Activated naive CD8-positive, alpha-beta T cell treated with anti-CD3 and anti-CD28 coated beads, Interleukin-2, amount 50 U/mL, for 24 hours (primary cell): ENCODE data around the gene SLC12A7.
A peak's percentile ranks its signal among the peaks of the same experiment; 100 is the strongest.

ENCODE experiments used
- ATAC-seq: fragments of 150-1000 bp; cut with Tn5 transposase; one replicate; pipeline ENCODE4 v1.10.0; 2021
- DNase-seq: peaks from one replicate; pipeline ENCODE4 v3.0.0; 2021
- H3K27ac Mint-ChIP-seq: one replicate; pipeline ENCODE4 v1.8.0; 2021; ENCODE audit warnings: mild to moderate bottlenecking, mixed read lengths
- H3K27me3 Mint-ChIP-seq: one replicate; pipeline ENCODE4 v1.8.0; 2021; ENCODE audit warnings: mixed read lengths
- H3K36me3 Mint-ChIP-seq: one replicate; pipeline ENCODE4 v1.8.0; 2021; ENCODE audit warnings: low read depth, mixed read lengths
- H3K4me1 Mint-ChIP-seq: one replicate; pipeline ENCODE4 v1.8.0; 2021; ENCODE audit warnings: mixed read lengths
- H3K4me3 Mint-ChIP-seq: one replicate; pipeline ENCODE4 v1.8.0; 2021; ENCODE audit warnings: mild to moderate bottlenecking, moderate library complexity, mixed read lengths
- H3K9me3 Mint-ChIP-seq: one replicate; pipeline ENCODE4 v1.8.0; 2021; ENCODE audit warnings: mixed read lengths

Gene SLC12A7

GRCh38 chr5:1113332-1113690 is 1.4 kb upstream of the SLC12A7 start:
- Mint-ChIP-seq H3K4me1 (peaks cover 25% of the 10 kb centered on the region), H3K9me3 (no peaks in the 10 kb centered on the region), H3K27ac (no peak overlapping the region), H3K36me3 (no peaks in the 10 kb centered on the region), H3K4me3 (no peak overlapping the region), H3K27me3 (no peaks in the 10 kb centered on the region)
- DNase-seq (no peak), ATAC-seq (no peak)

GRCh38 chr5:1112596-1113331 is 901 bp upstream of the SLC12A7 start:
- Mint-ChIP-seq H3K36me3 (no peaks in the 10 kb centered on the region), H3K4me1 (peaks cover 26% of the 10 kb centered on the region), H3K9me3 (no peaks in the 10 kb centered on the region), H3K27me3 (no peaks in the 10 kb centered on the region), H3K4me3 (no peak overlapping the region), H3K27ac (no peak overlapping the region)
- DNase-seq = no peak
- ATAC-seq = no peak

GRCh38 chr5:1111241-1111726 is 579 bp downstream of the SLC12A7 start:
- H3K27ac Mint-ChIP-seq = peak overlapping the region; percentile 71
- DNase-seq = peak; percentile 17
- no peaks in the 10 kb centered on the region for H3K9me3 Mint-ChIP-seq
- H3K27me3 Mint-ChIP-seq = no peaks in the 10 kb centered on the region
- peaks cover 39% of the 10 kb centered on the region for H3K4me1 Mint-ChIP-seq
- H3K36me3 Mint-ChIP-seq = no peaks in the 10 kb centered on the region
- ATAC-seq = peak; percentile 2
- peak overlapping the region; percentile 80 for H3K4me3 Mint-ChIP-seq

GRCh38 chr5:1110307-1111240 is 1.3 kb downstream of the SLC12A7 start:
- H3K36me3 Mint-ChIP-seq = no peaks in the 10 kb centered on the region
- H3K9me3 Mint-ChIP-seq = no peaks in the 10 kb centered on the region
- H3K4me3 Mint-ChIP-seq = peak overlapping the region; percentile 80
- peak overlapping the region; percentile 71 for H3K27ac Mint-ChIP-seq
- DNase-seq (peak; percentile 18), ATAC-seq (no peak)
- H3K27me3 Mint-ChIP-seq = no peaks in the 10 kb centered on the region
- peaks cover 46% of the 10 kb centered on the region for H3K4me1 Mint-ChIP-seq

GRCh38 chr5:1109542-1110306 is 2.1 kb downstream of the SLC12A7 start:
- no peaks in the 10 kb centered on the region for H3K36me3 Mint-ChIP-seq
- H3K4me3 Mint-ChIP-seq = peak overlapping the region; percentile 80
- DNase-seq (no peak), ATAC-seq (no peak)
- peaks cover 55% of the 10 kb centered on the region for H3K4me1 Mint-ChIP-seq
- H3K27ac Mint-ChIP-seq = no peak overlapping the region
- H3K27me3 Mint-ChIP-seq = no peaks in the 10 kb centered on the region
- no peaks in the 10 kb centered on the region for H3K9me3 Mint-ChIP-seq

- Mint-ChIP-seq H3K27ac (no peak overlapping the region), H3K4me3 (no peak overlapping the region), H3K27me3 (no peaks in the 10 kb centered on the region), H3K4me1 (peaks cover 62% of the 10 kb centered on the region), H3K9me3 (no peaks in the 10 kb centered on the region), H3K36me3 (no peaks in the 10 kb centered on the region)
- ATAC-seq (no peak), DNase-seq (no peak)
Measured at GRCh38 chr5:1108865-1109174, 3.0 kb downstream of the SLC12A7 start.

- H3K9me3 Mint-ChIP-seq = no peaks in the 10 kb centered on the region
- DNase-seq (no peak), ATAC-seq (no peak)
- no peaks in the 10 kb centered on the region for H3K36me3 Mint-ChIP-seq
- H3K27me3 Mint-ChIP-seq = no peaks in the 10 kb centered on the region
- no peak overlapping the region for H3K27ac Mint-ChIP-seq
- H3K4me1 Mint-ChIP-seq = peaks cover 68% of the 10 kb centered on the region
- H3K4me3 Mint-ChIP-seq = no peak overlapping the region
Measured at GRCh38 chr5:1108023-1108864, 3.6 kb downstream of the SLC12A7 start.

GRCh38 chr5:1107167-1108022 is 4.5 kb downstream of the SLC12A7 start:
- Mint-ChIP-seq H3K36me3 (no peaks in the 10 kb centered on the region), H3K4me1 (peaks cover 70% of the 10 kb centered on the region), H3K27ac (peak overlapping the region; percentile 40), H3K4me3 (no peak overlapping the region), H3K9me3 (no peaks in the 10 kb centered on the region), H3K27me3 (no peaks in the 10 kb centered on the region)
- ATAC-seq (no peak), DNase-seq (no peak)

GRCh38 chr5:1106385-1107166 is 5.3 kb downstream of the SLC12A7 start:
- peak overlapping the region; percentile 40 for H3K27ac Mint-ChIP-seq
- peak overlapping the region; percentile 22 for H3K4me3 Mint-ChIP-seq
- ATAC-seq (peak; percentile 70), DNase-seq (peak; percentile 31)
- H3K27me3 Mint-ChIP-seq = no peaks in the 10 kb centered on the region
- H3K36me3 Mint-ChIP-seq = no peaks in the 10 kb centered on the region
- peaks cover 77% of the 10 kb centered on the region for H3K4me1 Mint-ChIP-seq
- H3K9me3 Mint-ChIP-seq = no peaks in the 10 kb centered on the region

GRCh38 chr5:1105350-1106265 is 6.3 kb downstream of the SLC12A7 start:
- H3K36me3 Mint-ChIP-seq = no peaks in the 10 kb centered on the region
- H3K9me3 Mint-ChIP-seq = no peaks in the 10 kb centered on the region
- H3K4me3 Mint-ChIP-seq = peak overlapping the region; percentile 38
- DNase-seq (peak; percentile 52), ATAC-seq (peak; percentile 55)
- no peak overlapping the region for H3K27ac Mint-ChIP-seq
- H3K4me1 Mint-ChIP-seq = peaks cover 74% of the 10 kb centered on the region
- no peaks in the 10 kb centered on the region for H3K27me3 Mint-ChIP-seq

- Mint-ChIP-seq H3K4me1 (peaks cover 71% of the 10 kb centered on the region), H3K9me3 (no peaks in the 10 kb centered on the region), H3K27ac (no peak overlapping the region), H3K27me3 (no peaks in the 10 kb centered on the region), H3K4me3 (no peak overlapping the region), H3K36me3 (no peaks in the 10 kb centered on the region)
- DNase-seq (no peak), ATAC-seq (no peak)
Measured at GRCh38 chr5:1104327-1105006, 7.4 kb downstream of the SLC12A7 start.
